ENCODE data around the gene TRANK1. TPM values are rescaled to one million over a fixed set of nuclear protein-coding genes. Genes with fewer than 3 reads are reported as not detected.
"Not testable (repeated sequence)": the region's sequence is repeated elsewhere in the genome, so short reads cannot be mapped to it uniquely, and the experiment has no call there.

Gene TRANK1
- total RNA-seq, 1 donor from 2014 or later: 21.6 TPM

GRCh38 chr3:36964817-36965216, 20.0 kb upstream of the TRANK1 start:
- no peak overlapping the region for H3K4me3 Mint-ChIP-seq (ENCODE audit: unreplicated experiment)
- DNase-seq (ENCODE audit: low spot score): no peak
- TF ChIP-seq CTCF (IDR thresholded peaks at IDR 0.05): no peak
- H3K27me3 Mint-ChIP-seq (ENCODE audit: low read depth): no peaks in the 10 kb centered on the region
- no peak overlapping the region for H3K27ac Mint-ChIP-seq (ENCODE audit: unreplicated experiment)
- no peaks in the 10 kb centered on the region for H3K9me3 Mint-ChIP-seq (ENCODE audit: low read depth)
- H3K4me1 Mint-ChIP-seq (ENCODE audit: low read depth): peaks cover 2% of the 10 kb centered on the region
- H3K36me3 Mint-ChIP-seq (ENCODE audit: low read depth): no peaks in the 10 kb centered on the region

GRCh38 chr3:36964331-36964730, 19.5 kb upstream of the TRANK1 start:
- no peaks in the 10 kb centered on the region for H3K36me3 Mint-ChIP-seq (ENCODE audit: low read depth)
- H3K4me1 Mint-ChIP-seq (ENCODE audit: low read depth): no peaks in the 10 kb centered on the region
- no peak overlapping the region for H3K4me3 Mint-ChIP-seq (ENCODE audit: unreplicated experiment)
- no peak for DNase-seq (ENCODE audit: low spot score)
- TF ChIP-seq CTCF (IDR thresholded peaks at IDR 0.05): no peak
- no peaks in the 10 kb centered on the region for H3K9me3 Mint-ChIP-seq (ENCODE audit: low read depth)
- H3K27me3 Mint-ChIP-seq (ENCODE audit: low read depth): no peaks in the 10 kb centered on the region
- no peak overlapping the region for H3K27ac Mint-ChIP-seq (ENCODE audit: unreplicated experiment)

- not testable (repeated sequence) for H3K9me3 Mint-ChIP-seq (ENCODE audit: low read depth); H3K27me3 Mint-ChIP-seq (ENCODE audit: low read depth); H3K36me3 Mint-ChIP-seq (ENCODE audit: low read depth); DNase-seq (ENCODE audit: low spot score); H3K4me1 Mint-ChIP-seq (ENCODE audit: low read depth); H3K4me3 Mint-ChIP-seq (ENCODE audit: unreplicated experiment); H3K27ac Mint-ChIP-seq (ENCODE audit: unreplicated experiment)
Observed at GRCh38 chr3:36963008-36963407, 18.2 kb upstream of the TRANK1 start.

- no peak for DNase-seq (ENCODE audit: low spot score)
- Mint-ChIP-seq H3K27me3 (ENCODE audit: low read depth) (no peaks in the 10 kb centered on the region), H3K36me3 (ENCODE audit: low read depth) (no peaks in the 10 kb centered on the region), H3K4me3 (ENCODE audit: unreplicated experiment) (no peak overlapping the region), H3K9me3 (ENCODE audit: low read depth) (no peaks in the 10 kb centered on the region), H3K4me1 (ENCODE audit: low read depth) (no peaks in the 10 kb centered on the region), H3K27ac (ENCODE audit: unreplicated experiment) (no peak overlapping the region)
- TF ChIP-seq CTCF (IDR thresholded peaks at IDR 0.05): no peak
Observed at GRCh38 chr3:36960502-36960901, 15.6 kb upstream of the TRANK1 start.

GRCh38 chr3:36959821-36960220, 15.0 kb upstream of the TRANK1 start:
- H3K9me3 Mint-ChIP-seq (ENCODE audit: low read depth): no peaks in the 10 kb centered on the region
- DNase-seq (ENCODE audit: low spot score): no peak
- no peaks in the 10 kb centered on the region for H3K4me1 Mint-ChIP-seq (ENCODE audit: low read depth)
- no peak overlapping the region for H3K4me3 Mint-ChIP-seq (ENCODE audit: unreplicated experiment)
- no peaks in the 10 kb centered on the region for H3K36me3 Mint-ChIP-seq (ENCODE audit: low read depth)
- no peak for TF ChIP-seq CTCF (IDR thresholded peaks at IDR 0.05)
- no peaks in the 10 kb centered on the region for H3K27me3 Mint-ChIP-seq (ENCODE audit: low read depth)
- no peak overlapping the region for H3K27ac Mint-ChIP-seq (ENCODE audit: unreplicated experiment)

GRCh38 chr3:36957862-36958686, 13.2 kb upstream of the TRANK1 start:
- H3K4me3 Mint-ChIP-seq (ENCODE audit: unreplicated experiment): no peak overlapping the region
- no peak overlapping the region for H3K27ac Mint-ChIP-seq (ENCODE audit: unreplicated experiment)
- no peaks in the 10 kb centered on the region for H3K9me3 Mint-ChIP-seq (ENCODE audit: low read depth)
- no peak for TF ChIP-seq CTCF (IDR thresholded peaks at IDR 0.05)
- H3K27me3 Mint-ChIP-seq (ENCODE audit: low read depth): no peaks in the 10 kb centered on the region
- H3K4me1 Mint-ChIP-seq (ENCODE audit: low read depth): no peaks in the 10 kb centered on the region
- H3K36me3 Mint-ChIP-seq (ENCODE audit: low read depth): no peaks in the 10 kb centered on the region
- DNase-seq (ENCODE audit: low spot score): no peak
